ENCODE data around the gene CREM. TPM values are rescaled to one million over a fixed set of nuclear protein-coding genes. Genes with fewer than 3 reads are reported as not detected.

The CREM gene
- total RNA-seq, 1 experiment from 2014 or later: 21.4 TPM

GRCh38 chr10:35129185-35129674, 2.6 kb downstream of the CREM start:
- H3K27ac ChIP-seq (ENCODE audit: low read depth, low read length): no peak overlapping the region
- H3K27me3 ChIP-seq (ENCODE audit: insufficient read depth, low read length): no peaks in the 10 kb centered on the region
- no peaks in the 10 kb centered on the region for H4K20me1 ChIP-seq (ENCODE audit: insufficient read depth)
- H3K9me3 ChIP-seq (ENCODE audit: control insufficient read depth in 1 of 2, insufficient read depth in 1 of 2, low read depth in 1 of 2, low read length in 2 of 2): no peaks in the 10 kb centered on the region
- no peak overlapping the region; a peak in 1 of 4 replicates for H3K4me3 ChIP-seq (replicated peaks in 1 of 2; ENCODE audit: low read depth in 1 of 2, low read length in 2 of 2)
- no peak overlapping the region for H2AFZ ChIP-seq (ENCODE audit: low read depth, low read length, poor library complexity, severe bottlenecking)
- BruUV-seq (replicated peaks): no TSS peak
- peak overlapping the region; percentile 85; the same call in 1 of the 2 replicates for H3K4me2 ChIP-seq (ENCODE audit: low read length)
- H3K9ac ChIP-seq (ENCODE audit: low read length): no peak overlapping the region
- CTCF ChIA-PET: interaction anchor here (0.9 kb wide), 1 partner anchor 66 kb away, joined by 3 read pairs; no protein-coding TSS in a partner anchor
- H3K79me2 ChIP-seq (ENCODE audit: insufficient read depth, low read length): peaks cover 35% of the 10 kb centered on the region
- H3K9me2 ChIP-seq (ENCODE audit: insufficient read depth): no peaks in the 10 kb centered on the region
- RAD21 ChIA-PET (ENCODE audit: low non-redundant PET in 1 of 2, low total read pairs in 2 of 2, uncharacterized antibody in 2 of 2, unreplicated experiment in 2 of 2): no interaction called here
- peaks cover 3 to 21% of the 10 kb centered on the region in 2 experiments; a peak in 3 of 4 replicates for H3K4me1 ChIP-seq (ENCODE audit: control insufficient read depth in 1 of 2, insufficient read depth in 2 of 2, low read length in 2 of 2)
- POLR2A ChIA-PET: no interaction called here
- ATAC-seq: no peak
- no peak for DNase-seq (ENCODE audit: low read depth, low spot score)
- TF ChIP-seq SP1 (IDR thresholded peaks at IDR 0.05; ENCODE audit: low read depth): no peak
- H3K36me3 ChIP-seq (ENCODE audit: control insufficient read depth in 1 of 2, insufficient read depth in 2 of 2, low read length in 2 of 2): no peaks in the 10 kb centered on the region
- intact Hi-C loops (cut with micrococcal nuclease): no loop called here

- Histone ChIP-seq H3K9me2 (ENCODE audit: insufficient read depth) (no peaks in the 10 kb centered on the region), H3K4me2 (ENCODE audit: low read length) (no peak overlapping the region), H4K20me1 (ENCODE audit: insufficient read depth) (no peaks in the 10 kb centered on the region), H3K4me1 (ENCODE audit: control insufficient read depth in 1 of 2, insufficient read depth in 2 of 2, low read length in 2 of 2) (peaks cover 3 to 21% of the 10 kb centered on the region in 2 experiments; a peak in 3 of 4 replicates), H3K4me3 (replicated peaks in 1 of 2; ENCODE audit: low read depth in 1 of 2, low read length in 2 of 2) (no peak overlapping the region), H3K9ac (ENCODE audit: low read length) (no peak overlapping the region), H3K79me2 (ENCODE audit: insufficient read depth, low read length) (peaks cover 35% of the 10 kb centered on the region), H3K9me3 (ENCODE audit: control insufficient read depth in 1 of 2, insufficient read depth in 1 of 2, low read depth in 1 of 2, low read length in 2 of 2) (no peaks in the 10 kb centered on the region), H3K27ac (ENCODE audit: low read depth, low read length) (no peak overlapping the region), H2AFZ (ENCODE audit: low read depth, low read length, poor library complexity, severe bottlenecking) (no peak overlapping the region), H3K36me3 (ENCODE audit: control insufficient read depth in 1 of 2, insufficient read depth in 2 of 2, low read length in 2 of 2) (no peaks in the 10 kb centered on the region), H3K27me3 (ENCODE audit: insufficient read depth, low read length) (no peaks in the 10 kb centered on the region)
- RAD21 ChIA-PET (ENCODE audit: low non-redundant PET in 1 of 2, low total read pairs in 2 of 2, uncharacterized antibody in 2 of 2, unreplicated experiment in 2 of 2): no interaction called here
- intact Hi-C loops (cut with micrococcal nuclease): no loop called here
- no peak for TF ChIP-seq MAX (IDR thresholded peaks at IDR 0.05)
- DNase-seq (ENCODE audit: low read depth, low spot score): no peak
- CTCF ChIA-PET: no interaction called here
- POLR2A ChIA-PET: no interaction called here
- no peak for ATAC-seq
- BruUV-seq (replicated peaks): no TSS peak
Measured at GRCh38 chr10:35130663-35131062, 4.0 kb downstream of the CREM start.

- RAD21 ChIA-PET (ENCODE audit: low non-redundant PET in 1 of 2, low total read pairs in 2 of 2, uncharacterized antibody in 2 of 2, unreplicated experiment in 2 of 2): no interaction called here
- Histone ChIP-seq H3K9me2 (ENCODE audit: insufficient read depth) (no peaks in the 10 kb centered on the region), H4K20me1 (ENCODE audit: insufficient read depth) (no peaks in the 10 kb centered on the region), H3K36me3 (ENCODE audit: control insufficient read depth in 1 of 2, insufficient read depth in 2 of 2, low read length in 2 of 2) (no peaks in the 10 kb centered on the region), H2AFZ (ENCODE audit: low read depth, low read length, poor library complexity, severe bottlenecking) (no peak overlapping the region), H3K9me3 (ENCODE audit: control insufficient read depth in 1 of 2, insufficient read depth in 1 of 2, low read depth in 1 of 2, low read length in 2 of 2) (no peaks in the 10 kb centered on the region), H3K4me2 (ENCODE audit: low read length) (no peak overlapping the region), H3K79me2 (ENCODE audit: insufficient read depth, low read length) (peaks cover 31% of the 10 kb centered on the region), H3K4me3 (replicated peaks in 1 of 2; ENCODE audit: low read depth in 1 of 2, low read length in 2 of 2) (no peak overlapping the region), H3K4me1 (ENCODE audit: control insufficient read depth in 1 of 2, insufficient read depth in 2 of 2, low read length in 2 of 2) (peaks cover 3 to 13% of the 10 kb centered on the region in 2 experiments; a peak in 3 of 4 replicates), H3K9ac (ENCODE audit: low read length) (no peak overlapping the region), H3K27me3 (ENCODE audit: insufficient read depth, low read length) (no peaks in the 10 kb centered on the region), H3K27ac (ENCODE audit: low read depth, low read length) (no peak overlapping the region)
- BruUV-seq (replicated peaks): no TSS peak
- POLR2A ChIA-PET: no interaction called here
- intact Hi-C loops (cut with micrococcal nuclease): no loop called here
- DNase-seq (ENCODE audit: low read depth, low spot score) (no peak), ATAC-seq (no peak)
- CTCF ChIA-PET: no interaction called here
- no peak for TF ChIP-seq ATF3 (IDR thresholded peaks at IDR 0.05)
- TF ChIP-seq EZH2phosphoT487 (IDR thresholded peaks at IDR 0.05; ENCODE audit: borderline replicate concordance): no peak
- TF ChIP-seq POLR2A (IDR thresholded peaks at IDR 0.05; ENCODE audit: borderline replicate concordance, extremely low read depth, insufficient read depth, insufficient read length): no peak
- no peak for TF ChIP-seq ZFX (IDR thresholded peaks at IDR 0.05)
- no peak for TF ChIP-seq CBX3 (IDR thresholded peaks at IDR 0.05; ENCODE audit: low read depth)
- no peak for TF ChIP-seq ELF1 (IDR thresholded peaks at IDR 0.05; ENCODE audit: borderline replicate concordance, low read depth)
- TF ChIP-seq EGR1 (IDR thresholded peaks at IDR 0.05; ENCODE audit: low read depth): no peak
- TF ChIP-seq RAD21 (IDR thresholded peaks at IDR 0.05; ENCODE audit: low read depth): no peak
- TF ChIP-seq ZNF274 (IDR thresholded peaks at IDR 0.05; ENCODE audit: low read depth, low read length): no peak
- TF ChIP-seq CTCF (IDR thresholded peaks at IDR 0.05 in 2 of 3, conservative IDR thresholded peaks at IDR 0.05 in 1 of 3; ENCODE audit: borderline replicate concordance in 1 of 3, insufficient read depth in 1 of 3, low read depth in 2 of 3, low read length in 2 of 3): no peak
- TF ChIP-seq FOSL1 (IDR thresholded peaks at IDR 0.05; ENCODE audit: low read depth): no peak
- TF ChIP-seq CEBPB (IDR thresholded peaks at IDR 0.05; ENCODE audit: low read depth): no peak
Measured at GRCh38 chr10:35132727-35133126, 6.1 kb downstream of the CREM start.

All from HCT116 (cell line).